HG02588 (cell line): ENCODE data around the gene E2F6.
"Not testable (repeated sequence)": the region's sequence is repeated elsewhere in the genome, so short reads cannot be mapped to it uniquely, and the experiment has no call there.

Experiments
- ATAC-seq: cut with Tn5 transposase; IDR thresholded peaks from one replicate; pipeline ENCODE4 v1.9.1; 2021; ENCODE audit warnings: mild to moderate bottlenecking, moderate library complexity; ENCODE audit not compliant: unreplicated experiment

E2F6 gene

GRCh38 chr2:11416186-11416585, 49.8 kb downstream of the E2F6 start:
- ATAC-seq, result no peak

GRCh38 chr2:11414372-11415124, 51.4 kb downstream of the E2F6 start:
- ATAC-seq, result no peak

GRCh38 chr2:11412449-11412810, 53.5 kb downstream of the E2F6 start:
- no peak for ATAC-seq

- ATAC-seq, result no peak
Measured at GRCh38 chr2:11411768-11412448, 54.1 kb downstream of the E2F6 start.

GRCh38 chr2:11411244-11411643, 54.7 kb downstream of the E2F6 start:
- ATAC-seq, result no peak

- no peak for ATAC-seq
Measured at GRCh38 chr2:11410101-11410500, 55.9 kb downstream of the E2F6 start.

GRCh38 chr2:11409572-11409959, 56.4 kb downstream of the E2F6 start:
- ATAC-seq, result no peak

- ATAC-seq, result no peak
Measured at GRCh38 chr2:11408959-11409571, 56.9 kb downstream of the E2F6 start.

- ATAC-seq, result no peak
Measured at GRCh38 chr2:11407413-11407812, 58.5 kb downstream of the E2F6 start.

GRCh38 chr2:11406958-11407381, 59.0 kb downstream of the E2F6 start:
- ATAC-seq, result no peak

GRCh38 chr2:11406267-11406957, 59.5 kb downstream of the E2F6 start:
- ATAC-seq, result no peak

GRCh38 chr2:11405599-11406266, 60.2 kb downstream of the E2F6 start:
- no peak for ATAC-seq

- ATAC-seq, result not testable (repeated sequence)
Measured at GRCh38 chr2:11405074-11405406, 60.9 kb downstream of the E2F6 start.

GRCh38 chr2:11404376-11405073, 61.4 kb downstream of the E2F6 start:
- no peak for ATAC-seq

- ATAC-seq, result no peak
Measured at GRCh38 chr2:11402436-11402835, 63.5 kb downstream of the E2F6 start.

- no peak for ATAC-seq
Measured at GRCh38 chr2:11399438-11399762, 66.6 kb downstream of the E2F6 start.

GRCh38 chr2:11398750-11399437, 67.1 kb downstream of the E2F6 start:
- no peak for ATAC-seq

- no peak for ATAC-seq
Measured at GRCh38 chr2:11397513-11397912, 68.4 kb downstream of the E2F6 start.

GRCh38 chr2:11396467-11397445, 69.2 kb downstream of the E2F6 start:
- ATAC-seq, result no peak
